ENCODE measurements around the gene ISG15. TPM values are rescaled to one million over a fixed set of nuclear protein-coding genes. Genes with fewer than 3 reads are reported as not detected.
"Not testable (repeated sequence)": the region's sequence is repeated elsewhere in the genome, so short reads cannot be mapped to it uniquely, and the experiment has no call there.

ISG15 gene
- polyA plus RNA-seq, 1 of the 3 experiments (the other 2 are of a cell fraction) = 28.6 TPM

GRCh38 chr1:993379-993995 lies 19.8 kb upstream of the ISG15 start:
- H3K4me2 ChIP-seq = no peak overlapping the region
- H4K20me1 ChIP-seq (ENCODE audit: insufficient read depth) = no peaks in the 10 kb centered on the region
- peaks cover 4% of the 10 kb centered on the region; the same call in 1 of the 2 replicates for H3K27me3 ChIP-seq (ENCODE audit: insufficient read depth)
- no peak overlapping the region for H3K27ac ChIP-seq (ENCODE audit: low read depth in 2 of 2, low read length in 1 of 2)
- TF ChIP-seq IRF3 (IDR thresholded peaks at IDR 0.05; ENCODE audit: low read depth, low read length) (no peak), YY1 (IDR thresholded peaks at IDR 0.05; ENCODE audit: low read depth) (no peak), ZBTB33 (IDR thresholded peaks at IDR 0.05; ENCODE audit: borderline replicate concordance, low read depth) (no peak), GATA2 (CRISPR knock-in tag; IDR thresholded peaks at IDR 0.05) (no peak), RAD21 (IDR thresholded peaks at IDR 0.05; ENCODE audit: low read length) (no peak), EP300 (IDR thresholded peaks at IDR 0.05; ENCODE audit: borderline replicate concordance in 1 of 2, low read depth in 1 of 2, low read length in 1 of 2) (no peak), SMC3 (IDR thresholded peaks at IDR 0.05; ENCODE audit: low read depth, low read length) (no peak), MAX (IDR thresholded peaks at IDR 0.05; ENCODE audit: low read depth) (no peak), TAF1 (IDR thresholded peaks at IDR 0.05; ENCODE audit: borderline replicate concordance, low read depth, low read length) (no peak), MXI1 (IDR thresholded peaks at IDR 0.05; ENCODE audit: low read depth, low read length) (no peak), MEF2A (IDR thresholded peaks at IDR 0.05; ENCODE audit: borderline replicate concordance, low read depth) (no peak), TCF12 (IDR thresholded peaks at IDR 0.05) (no peak), SIN3A (IDR thresholded peaks at IDR 0.05; ENCODE audit: borderline replicate concordance, low read depth, low read length) (no peak), CTCF (IDR thresholded peaks at IDR 0.05) (no peak), REST (IDR thresholded peaks at IDR 0.05; ENCODE audit: low read depth, low read length) (no peak), FOXJ3 (CRISPR knock-in tag; IDR thresholded peaks at IDR 0.05) (no peak), USF1 (IDR thresholded peaks at IDR 0.05; ENCODE audit: borderline replicate concordance, low read depth) (no peak)
- H3K4me3 ChIP-seq (ENCODE audit: low read depth in 2 of 2, low read length in 1 of 2) = no peak overlapping the region
- POLR2A ChIA-PET = interaction anchor here (0.7 kb wide), 1 partner anchor 26 kb away, joined by 6 read pairs; no protein-coding TSS in a partner anchor
- H3F3A ChIP-seq (replicated peaks; ENCODE audit: insufficient read depth) = no peaks in the 10 kb centered on the region
- no peaks in the 10 kb centered on the region for H3K79me2 ChIP-seq (ENCODE audit: insufficient read depth)
- H3K9ac ChIP-seq = no peak overlapping the region
- peaks cover 0 to 3% of the 10 kb centered on the region in 2 experiments; a peak in 1 of 4 replicates for H3K4me1 ChIP-seq (ENCODE audit: control insufficient read depth in 1 of 2, insufficient read depth in 2 of 2, low read depth in 1 of 2, low read length in 1 of 2)
- H2AFZ ChIP-seq (ENCODE audit: low read depth) = no peak overlapping the region
- CTCF ChIA-PET = interaction anchor here (0.8 to 13.2 kb wide), 6 partner anchors 9 to 71 kb away, joined by 3 to 246 read pairs (median 4); partner anchors contain the start of gene PERM1
- H3K36me3 ChIP-seq (replicated peaks in 1 of 2; ENCODE audit: control insufficient read depth in 1 of 2, insufficient read depth in 2 of 2, low read length in 1 of 2) = no peaks in the 10 kb centered on the region
- WGBS (ENCODE audit: low lambda C conversion rate) = 43% methylated on average over 9 of the region's 15 CpGs
- DNase-seq = peak; percentile 15
- H3K9me2 ChIP-seq = no peaks in the 10 kb centered on the region
- H3K9me3 ChIP-seq = peaks cover 4% of the 10 kb centered on the region; the same call in 1 of the 2 replicates

GRCh38 chr1:994546-994945 lies 18.8 kb upstream of the ISG15 start:
- H3K4me1 ChIP-seq (ENCODE audit: control insufficient read depth in 1 of 2, insufficient read depth in 2 of 2, low read depth in 1 of 2, low read length in 1 of 2); H3F3A ChIP-seq (replicated peaks; ENCODE audit: insufficient read depth); H3K79me2 ChIP-seq (ENCODE audit: insufficient read depth); H3K27me3 ChIP-seq (ENCODE audit: insufficient read depth); H3K36me3 ChIP-seq (replicated peaks in 1 of 2; ENCODE audit: control insufficient read depth in 1 of 2, insufficient read depth in 2 of 2, low read length in 1 of 2); H2AFZ ChIP-seq (ENCODE audit: low read depth); POLR2A ChIA-PET; H4K20me1 ChIP-seq (ENCODE audit: insufficient read depth); H3K4me3 ChIP-seq (ENCODE audit: low read depth in 2 of 2, low read length in 1 of 2); H3K27ac ChIP-seq (ENCODE audit: low read depth in 2 of 2, low read length in 1 of 2); H3K4me2 ChIP-seq; H3K9me3 ChIP-seq; H3K9me2 ChIP-seq; H3K9ac ChIP-seq: not testable (repeated sequence)
- CTCF ChIA-PET = interaction anchor here (0.9 to 13.2 kb wide), 5 partner anchors 11 to 216 kb away, joined by 3 to 246 read pairs (median 3); partner anchors contain the start of gene PERM1
- 11% methylated on average over 2 of the region's 6 CpGs for WGBS (ENCODE audit: low lambda C conversion rate)
- DNase-seq = peak; percentile 12
